Thyroid gland (tissue), 4 donors: ENCODE data around the gene CALD1. TPM values are rescaled to one million over a fixed set of nuclear protein-coding genes. Genes with fewer than 3 reads are reported as not detected.

ENCODE experiments used
- DNase-seq, 2 donors: peaks; one replicate each; pipeline ENCODE4 v3.0.0-alpha.2; 2019
- H3K27ac ChIP-seq, 3 donors: fragments of 200-600 bp; sonication (generic); 1 replicate in 2 of 3; 2 replicates in 1 of 3; pipeline ENCODE4 v1.5.1; 2016 to 2019; ENCODE audit warnings: mild to moderate bottlenecking in 1 of 3, moderate library complexity in 1 of 3
- H3K27me3 ChIP-seq: fragments of 200-600 bp; sonication (generic); one replicate; pipeline ENCODE4 v1.5.1; 2019
- H3K36me3 ChIP-seq, 2 donors: fragments of 200-600 bp; sonication (generic); one replicate each; pipeline ENCODE4 v1.5.1; 2016 to 2019
- H3K4me1 ChIP-seq, 2 donors: fragments of 200-600 bp; sonication (generic); one replicate each; pipeline ENCODE4 v1.5.1; 2017 to 2019
- H3K4me3 ChIP-seq, 3 donors: fragments of 200-600 bp; sonication (generic); replicated peaks in 1 of 3; 1 replicate in 2 of 3; 2 replicates in 1 of 3; pipeline ENCODE4 v1.5.1; 2016; ENCODE audit warnings: mild to moderate bottlenecking in 1 of 3
- H3K9me3 ChIP-seq: fragments of 200-600 bp; sonication (generic); one replicate; pipeline ENCODE4 v1.5.1; 2017
- POLR2A ChIP-seq, 2 donors: fragments of 450-650 bp; IDR thresholded peaks; one replicate each; pipeline ENCODE4 v1.6.1; 2017; ENCODE audit warnings: antibody characterized with exemption in 2 of 2, mild to moderate bottlenecking in 2 of 2, moderate library complexity in 1 of 2
- WGBS, 2 donors: methylation state at CpG; one replicate each; pipeline ENCODE4 v1.1.5; 2017; 5-methylcytosine and 5-hydroxymethylcytosine counted together
- intact Hi-C: fragments of 100-400 bp; cut with DNase I; formaldehyde crosslinking; loops from one replicate; pipeline ENCODE4 v1.15.1; 2023
- total RNA-seq, 4 donors: library from RNA; depleted of rRNA; stranded (reverse); fragments of >200 nt; gene quantifications; one replicate each; pipeline ENCODE4 v1.2.3, GENCODE V29; 2016
- TF ChIP-seq, protein P1 (sequence below), 6 experiments: fragments of 200-600 bp in 3 of 6; fragments of 450-650 bp in 3 of 6; sonication (generic) in 3 of 6; IDR thresholded peaks; one replicate each; pipeline ENCODE4 v1.5.1; 2016 to 2019; ENCODE audit warnings: antibody characterized with exemption in 6 of 6, mild to moderate bottlenecking in 2 of 6, inconsistent platforms in 1 of 6, moderate library complexity in 1 of 6

The CALD1 gene
- total RNA-seq, 4 donors from 2014 or later = 141 to 223 (median 169) TPM

DNA sequence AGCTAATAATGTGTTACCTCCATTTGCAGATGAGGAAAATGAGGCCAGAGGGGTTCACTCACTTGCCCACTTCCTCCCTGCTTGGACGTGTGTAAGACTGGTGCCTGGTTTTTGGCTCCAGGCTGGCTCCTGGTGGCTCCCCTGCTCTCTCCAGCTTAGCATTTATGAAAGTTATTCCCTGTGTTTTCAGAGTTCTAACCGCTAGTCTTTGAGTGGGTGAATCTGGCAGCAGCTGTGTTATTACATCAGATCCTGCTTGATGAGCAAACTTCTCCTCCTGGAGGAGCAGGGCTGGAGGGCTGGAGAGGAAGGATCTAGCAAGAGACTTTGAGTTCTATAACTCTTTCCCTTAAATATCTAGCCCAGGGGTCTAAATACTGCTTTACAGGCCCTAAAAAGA lies 125.9 kb downstream of the CALD1 start:
- H3K4me3 ChIP-seq = no peak overlapping the region
- H3K36me3 ChIP-seq = no peaks in the 10 kb centered on the region
- peak in 1 of 2 donors; percentile 56 for TF ChIP-seq POLR2A (IDR thresholded peaks at IDR 0.05)
- TF ChIP-seq, protein P1, sequence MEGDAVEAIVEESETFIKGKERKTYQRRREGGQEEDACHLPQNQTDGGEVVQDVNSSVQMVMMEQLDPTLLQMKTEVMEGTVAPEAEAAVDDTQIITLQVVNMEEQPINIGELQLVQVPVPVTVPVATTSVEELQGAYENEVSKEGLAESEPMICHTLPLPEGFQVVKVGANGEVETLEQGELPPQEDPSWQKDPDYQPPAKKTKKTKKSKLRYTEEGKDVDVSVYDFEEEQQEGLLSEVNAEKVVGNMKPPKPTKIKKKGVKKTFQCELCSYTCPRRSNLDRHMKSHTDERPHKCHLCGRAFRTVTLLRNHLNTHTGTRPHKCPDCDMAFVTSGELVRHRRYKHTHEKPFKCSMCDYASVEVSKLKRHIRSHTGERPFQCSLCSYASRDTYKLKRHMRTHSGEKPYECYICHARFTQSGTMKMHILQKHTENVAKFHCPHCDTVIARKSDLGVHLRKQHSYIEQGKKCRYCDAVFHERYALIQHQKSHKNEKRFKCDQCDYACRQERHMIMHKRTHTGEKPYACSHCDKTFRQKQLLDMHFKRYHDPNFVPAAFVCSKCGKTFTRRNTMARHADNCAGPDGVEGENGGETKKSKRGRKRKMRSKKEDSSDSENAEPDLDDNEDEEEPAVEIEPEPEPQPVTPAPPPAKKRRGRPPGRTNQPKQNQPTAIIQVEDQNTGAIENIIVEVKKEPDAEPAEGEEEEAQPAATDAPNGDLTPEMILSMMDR (IDR thresholded peaks at IDR 0.05) = peak in 4 of 6 experiments; percentile 22 to 50 (median 42)
- H3K9me3 ChIP-seq = no peaks in the 10 kb centered on the region
- H3K27me3 ChIP-seq = no peaks in the 10 kb centered on the region
- peak overlapping the region; percentile 10 to 56 (median 25) for H3K27ac ChIP-seq
- WGBS, 2 donors = 14 to 17% methylated on average over 2 of the region's 2 CpGs
- peaks cover 22 to 50% of the 10 kb centered on the region in 2 donors for H3K4me1 ChIP-seq
- peak; percentile 80 to 88 for DNase-seq
- intact Hi-C loops = no loop called here

- Histone ChIP-seq H3K27ac (peak overlapping the region in 1 of 3 donors; percentile 12), H3K27me3 (no peaks in the 10 kb centered on the region), H3K4me3 (no peak overlapping the region), H3K4me1 (peaks cover 19 to 38% of the 10 kb centered on the region in 2 donors), H3K9me3 (no peaks in the 10 kb centered on the region), H3K36me3 (no peaks in the 10 kb centered on the region)
- intact Hi-C loops = no loop called here
- no peak for DNase-seq
- TF ChIP-seq, protein P1 (IDR thresholded peaks at IDR 0.05) = no peak
- no peak for TF ChIP-seq POLR2A (IDR thresholded peaks at IDR 0.05)
- 84 to 96% methylated on average over 4 of the region's 4 CpGs for WGBS, 2 donors
Measured at GRCh38 chr7:134907000-134907399, 127.6 kb downstream of the CALD1 start.

- TF ChIP-seq POLR2A (IDR thresholded peaks at IDR 0.05) = no peak
- TF ChIP-seq, protein P1 (IDR thresholded peaks at IDR 0.05) = no peak
- Histone ChIP-seq H3K27ac (peak overlapping the region in 1 of 3 donors; percentile 12), H3K36me3 (no peaks in the 10 kb centered on the region), H3K9me3 (no peaks in the 10 kb centered on the region), H3K4me3 (no peak overlapping the region), H3K27me3 (no peaks in the 10 kb centered on the region), H3K4me1 (peaks cover 19 to 32% of the 10 kb centered on the region in 2 donors)
- no peak for DNase-seq
- 60 to 75% methylated on average over 6 of the region's 6 CpGs for WGBS, 2 donors
- intact Hi-C loops = no loop called here
Measured at GRCh38 chr7:134907639-134908038, 128.2 kb downstream of the CALD1 start.

DNA sequence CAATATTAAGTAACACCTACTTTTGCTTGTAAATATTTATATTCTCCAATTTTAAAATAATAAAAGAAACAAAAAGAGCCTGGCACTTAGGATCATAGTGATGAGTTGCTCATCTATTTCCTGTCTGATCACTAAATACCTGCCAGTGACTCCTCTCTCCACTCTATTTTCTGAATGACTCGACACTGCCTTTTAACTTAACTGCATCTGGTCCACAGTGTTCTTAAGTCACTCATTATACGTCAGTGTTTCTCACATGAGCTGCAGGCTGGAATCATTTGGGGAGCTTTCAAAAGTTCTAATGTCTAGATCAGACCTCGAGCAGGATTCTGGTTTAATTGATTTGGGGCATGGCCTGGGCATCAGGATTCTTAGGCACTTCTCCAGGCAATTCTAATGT lies 128.9 kb downstream of the CALD1 start:
- no peaks in the 10 kb centered on the region for H3K9me3 ChIP-seq
- H3K4me1 ChIP-seq = peaks cover 19 to 26% of the 10 kb centered on the region in 2 donors
- no peak for DNase-seq
- H3K27ac ChIP-seq = peak overlapping the region in 1 of 3 donors; percentile 12
- H3K27me3 ChIP-seq = no peaks in the 10 kb centered on the region
- intact Hi-C loops = no loop called here
- no peak overlapping the region for H3K4me3 ChIP-seq
- WGBS, 2 donors = 61 to 68% methylated on average over 3 of the region's 3 CpGs
- TF ChIP-seq POLR2A (IDR thresholded peaks at IDR 0.05) = no peak
- TF ChIP-seq, protein P1 (IDR thresholded peaks at IDR 0.05) = no peak
- no peaks in the 10 kb centered on the region for H3K36me3 ChIP-seq

GRCh38 chr7:134910214-134910890 lies 130.9 kb downstream of the CALD1 start:
- intact Hi-C loops = no loop called here
- TF ChIP-seq, protein P1 (IDR thresholded peaks at IDR 0.05) = no peak
- no peak for TF ChIP-seq POLR2A (IDR thresholded peaks at IDR 0.05)
- DNase-seq = no peak
- Histone ChIP-seq H3K9me3 (no peaks in the 10 kb centered on the region), H3K27ac (no peak overlapping the region), H3K4me3 (no peak overlapping the region), H3K27me3 (no peaks in the 10 kb centered on the region), H3K36me3 (no peaks in the 10 kb centered on the region), H3K4me1 (peaks cover 9 to 10% of the 10 kb centered on the region in 2 donors)
- WGBS, 2 donors = 85 to 88% methylated on average over 4 of the region's 4 CpGs
